Progenitor cell of endocrine pancreas (in vitro differentiated cells): ENCODE results near the gene C5orf63. TPM values are rescaled to one million over a fixed set of nuclear protein-coding genes. Genes with fewer than 3 reads are reported as not detected.

ENCODE experiments used
- DNase-seq: peaks from one replicate; pipeline ENCODE4 v3.0.0; 2021; ENCODE audit warnings: low spot score; ENCODE audit not compliant: unreplicated experiment
- H3K27ac Mint-ChIP-seq: 2 replicates; pipeline ENCODE4 v1.8.0; 2021; ENCODE audit warnings: mild to moderate bottlenecking, moderate library complexity, mixed read lengths
- H3K27me3 Mint-ChIP-seq: 2 replicates; pipeline ENCODE4 v1.8.0; 2021; ENCODE audit warnings: mixed read lengths
- H3K36me3 Mint-ChIP-seq: 2 replicates; pipeline ENCODE4 v1.8.0; 2022; ENCODE audit warnings: mixed read lengths; ENCODE audit not compliant: insufficient read depth
- H3K4me1 Mint-ChIP-seq: 2 replicates; pipeline ENCODE4 v1.8.0; 2021; ENCODE audit warnings: low read depth, mixed read lengths
- H3K4me3 Mint-ChIP-seq: 2 replicates; pipeline ENCODE4 v1.8.0; 2021; ENCODE audit warnings: low read depth, mild to moderate bottlenecking, moderate library complexity, mixed read lengths
- H3K9me3 Mint-ChIP-seq: 2 replicates; pipeline ENCODE4 v1.8.0; 2021; ENCODE audit warnings: low read depth, mixed read lengths
- total RNA-seq: library from RNA; stranded (reverse); gene quantifications from 2 replicates; pipeline ENCODE4 v1.2.1, GENCODE V29; 2021
- TF ChIP-seq, protein P1 (sequence below): fragments of 200-600 bp; sonication (generic); IDR thresholded peaks from one replicate; pipeline ENCODE4 v1.5.0; 2021; ENCODE audit warnings: antibody characterized with exemption, mild to moderate bottlenecking; ENCODE audit not compliant: unreplicated experiment

Gene C5orf63
- total RNA-seq, 1 donor from 2014 or later: 9.9 TPM

DNA sequence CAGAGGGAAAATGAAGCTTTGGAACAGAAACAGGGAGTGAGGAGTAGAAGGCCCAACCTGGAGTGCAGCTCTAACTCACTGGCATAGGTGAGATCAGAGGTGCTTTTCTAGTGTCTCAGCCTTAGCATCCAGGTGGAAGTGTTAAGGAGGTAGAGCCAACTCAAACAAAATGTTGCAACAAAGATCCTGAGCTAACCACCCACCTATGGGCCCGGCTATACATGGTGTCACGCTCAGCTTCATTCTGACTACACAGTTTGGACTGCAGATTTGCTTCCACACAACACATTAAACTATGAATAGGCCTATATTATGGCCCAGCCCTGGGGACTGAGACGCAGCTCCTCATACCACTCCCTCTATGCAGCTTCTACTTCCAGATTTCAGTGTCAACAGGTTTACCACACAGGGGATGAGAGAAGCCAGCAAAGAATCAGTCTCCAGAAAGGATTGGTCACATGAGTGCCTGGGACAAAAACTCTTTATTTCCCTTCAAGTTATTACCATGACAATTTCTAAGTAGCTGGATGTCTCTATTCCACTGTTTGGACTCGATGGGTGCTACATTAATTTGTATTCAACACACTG lies 9.0 kb downstream of the C5orf63 start:
- no peak overlapping the region for H3K4me3 Mint-ChIP-seq
- H3K9me3 Mint-ChIP-seq: no peaks in the 10 kb centered on the region
- peaks cover 8% of the 10 kb centered on the region for H3K4me1 Mint-ChIP-seq
- TF ChIP-seq, protein P1, sequence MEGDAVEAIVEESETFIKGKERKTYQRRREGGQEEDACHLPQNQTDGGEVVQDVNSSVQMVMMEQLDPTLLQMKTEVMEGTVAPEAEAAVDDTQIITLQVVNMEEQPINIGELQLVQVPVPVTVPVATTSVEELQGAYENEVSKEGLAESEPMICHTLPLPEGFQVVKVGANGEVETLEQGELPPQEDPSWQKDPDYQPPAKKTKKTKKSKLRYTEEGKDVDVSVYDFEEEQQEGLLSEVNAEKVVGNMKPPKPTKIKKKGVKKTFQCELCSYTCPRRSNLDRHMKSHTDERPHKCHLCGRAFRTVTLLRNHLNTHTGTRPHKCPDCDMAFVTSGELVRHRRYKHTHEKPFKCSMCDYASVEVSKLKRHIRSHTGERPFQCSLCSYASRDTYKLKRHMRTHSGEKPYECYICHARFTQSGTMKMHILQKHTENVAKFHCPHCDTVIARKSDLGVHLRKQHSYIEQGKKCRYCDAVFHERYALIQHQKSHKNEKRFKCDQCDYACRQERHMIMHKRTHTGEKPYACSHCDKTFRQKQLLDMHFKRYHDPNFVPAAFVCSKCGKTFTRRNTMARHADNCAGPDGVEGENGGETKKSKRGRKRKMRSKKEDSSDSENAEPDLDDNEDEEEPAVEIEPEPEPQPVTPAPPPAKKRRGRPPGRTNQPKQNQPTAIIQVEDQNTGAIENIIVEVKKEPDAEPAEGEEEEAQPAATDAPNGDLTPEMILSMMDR: no peak
- no peak for DNase-seq
- H3K27me3 Mint-ChIP-seq: no peaks in the 10 kb centered on the region
- H3K36me3 Mint-ChIP-seq: no peaks in the 10 kb centered on the region
- no peak overlapping the region for H3K27ac Mint-ChIP-seq

DNA sequence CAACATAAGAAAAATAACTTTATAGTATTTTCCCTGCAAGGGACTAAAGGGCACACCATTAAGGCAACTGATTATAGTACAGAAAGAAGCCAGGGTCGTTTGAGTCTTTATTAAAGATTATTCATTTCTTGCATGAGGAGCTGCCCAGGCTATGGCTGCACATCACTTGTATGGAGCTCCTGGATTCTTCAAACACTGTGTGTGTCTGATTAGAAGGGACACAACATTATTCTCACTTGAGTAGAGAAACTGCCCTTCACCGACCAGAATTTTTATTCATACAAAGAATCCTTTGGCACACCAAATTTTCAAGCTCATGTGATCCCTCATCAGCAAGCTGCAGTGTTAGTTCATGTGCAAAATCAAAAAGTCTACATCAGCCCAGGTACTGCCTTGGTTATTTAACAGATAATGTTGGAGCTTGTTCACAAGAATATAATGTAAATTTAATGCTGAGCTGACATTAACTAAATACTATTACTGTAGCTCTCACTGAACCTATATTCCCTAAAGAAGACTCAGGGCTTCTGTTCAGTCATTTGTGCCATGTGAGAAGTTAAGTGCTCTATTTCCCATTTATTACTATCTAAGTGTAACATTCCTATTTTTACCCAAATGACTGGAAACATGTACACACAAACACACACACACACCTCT lies 9.9 kb downstream of the C5orf63 start:
- Mint-ChIP-seq H3K9me3 (no peaks in the 10 kb centered on the region), H3K27me3 (no peaks in the 10 kb centered on the region), H3K36me3 (peaks cover 1% of the 10 kb centered on the region), H3K27ac (no peak overlapping the region), H3K4me1 (peaks cover 8% of the 10 kb centered on the region), H3K4me3 (no peak overlapping the region)
- TF ChIP-seq, protein P1: no peak
- DNase-seq: no peak

DNA sequence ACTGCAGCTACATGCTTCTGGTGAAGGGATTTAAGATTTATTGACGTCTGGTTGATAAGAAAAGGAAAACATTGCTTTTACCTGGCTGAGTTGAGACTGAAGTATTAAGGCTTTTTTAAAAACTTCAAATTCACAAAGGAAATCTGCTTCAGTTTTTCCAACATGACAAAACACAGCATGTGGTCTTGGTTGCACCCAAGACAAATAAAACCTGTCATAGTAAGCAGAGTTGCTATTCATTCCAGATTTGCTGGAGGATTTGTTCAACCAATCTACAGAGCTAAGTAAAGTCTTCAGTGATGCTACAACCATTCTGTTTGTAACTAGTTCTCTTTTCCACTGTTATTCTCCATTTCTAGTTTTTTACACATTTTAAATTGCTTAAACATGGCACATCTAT lies 11.3 kb downstream of the C5orf63 start:
- TF ChIP-seq, protein P1: no peak
- Mint-ChIP-seq H3K36me3 (peaks cover 6% of the 10 kb centered on the region), H3K9me3 (no peaks in the 10 kb centered on the region), H3K4me1 (peaks cover 8% of the 10 kb centered on the region), H3K27me3 (no peaks in the 10 kb centered on the region), H3K4me3 (no peak overlapping the region), H3K27ac (no peak overlapping the region)
- no peak for DNase-seq

DNA sequence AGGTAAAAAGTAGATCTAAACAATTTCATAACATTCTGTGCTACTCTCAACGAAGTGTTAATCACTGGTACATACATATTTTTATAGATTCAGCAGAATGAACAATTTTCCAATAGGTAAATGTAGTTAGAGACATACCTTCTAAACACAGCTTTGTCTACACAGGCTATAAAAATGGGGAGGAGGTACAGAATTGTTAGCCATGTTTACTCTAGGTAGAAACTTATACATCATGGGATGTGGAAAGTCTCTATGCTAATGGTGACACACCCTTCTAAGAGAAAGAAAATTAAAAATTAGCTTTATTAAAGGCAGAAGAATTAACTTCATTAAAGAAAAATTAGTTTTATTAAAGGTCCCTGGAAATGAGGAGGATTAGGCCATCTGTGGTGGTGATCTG lies 11.8 kb downstream of the C5orf63 start:
- Mint-ChIP-seq H3K4me3 (no peak overlapping the region), H3K36me3 (peaks cover 7% of the 10 kb centered on the region), H3K27me3 (no peaks in the 10 kb centered on the region), H3K9me3 (no peaks in the 10 kb centered on the region), H3K27ac (no peak overlapping the region), H3K4me1 (peaks cover 8% of the 10 kb centered on the region)
- DNase-seq: no peak
- TF ChIP-seq, protein P1: no peak

DNA sequence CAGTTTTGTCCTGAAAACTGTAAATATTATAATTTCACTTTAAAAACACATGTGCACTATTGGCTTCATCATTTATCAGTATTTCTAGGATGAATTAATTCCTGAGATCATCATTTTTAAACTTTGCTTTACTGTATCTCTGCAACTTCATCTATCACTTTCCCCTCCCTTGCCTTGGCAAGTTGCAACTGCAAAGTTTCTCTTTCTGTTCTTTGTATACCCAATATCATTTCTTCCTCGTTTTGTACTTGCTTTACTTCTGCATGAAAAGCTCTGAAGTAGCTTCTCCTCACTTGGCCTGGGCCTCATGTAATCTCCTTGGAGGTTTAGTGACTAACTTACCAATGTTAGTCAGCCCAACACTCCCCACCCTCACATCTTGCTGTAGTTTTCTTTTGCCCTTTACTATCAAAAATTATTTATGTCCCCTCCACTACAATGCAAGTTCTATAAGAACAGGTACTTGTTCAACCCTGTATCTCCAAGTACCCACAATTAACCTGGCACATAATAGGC lies 12.8 kb downstream of the C5orf63 start:
- no peak overlapping the region for H3K27ac Mint-ChIP-seq
- H3K4me3 Mint-ChIP-seq: no peak overlapping the region
- no peaks in the 10 kb centered on the region for H3K27me3 Mint-ChIP-seq
- peaks cover 8% of the 10 kb centered on the region for H3K4me1 Mint-ChIP-seq
- peaks cover 7% of the 10 kb centered on the region for H3K9me3 Mint-ChIP-seq
- DNase-seq: no peak
- H3K36me3 Mint-ChIP-seq: peaks cover 14% of the 10 kb centered on the region
- TF ChIP-seq, protein P1: no peak
